GM12878 (cell line): Measurements from ENCODE around the gene LEMD2.

Experiments used
- BMI1 ChIP-seq: fragments of 450-650 bp; IDR thresholded peaks from 2 replicates; pipeline ENCODE4 v1.6.1; 2016; ENCODE audit warnings: mild to moderate bottlenecking, moderate library complexity, borderline replicate concordance
- EZH2 ChIP-seq: IDR thresholded peaks from 2 replicates; pipeline ENCODE4 v1.6.1; 2012; ENCODE audit warnings: low read depth, mild to moderate bottlenecking, control low read depth, inconsistent platforms, low read length, borderline replicate concordance; ENCODE audit not compliant: control insufficient read depth
- FOS ChIP-seq: IDR thresholded peaks from 3 replicates; pipeline ENCODE4 v1.6.1; 2011; ENCODE audit warnings: borderline replicate concordance; ENCODE audit not compliant: insufficient read length; ENCODE audit errors: extremely low read depth
- KDM1A ChIP-seq: fragments of 200-600 bp; sonication (generic); IDR thresholded peaks from 2 replicates; pipeline ENCODE4 v1.6.1; 2016; ENCODE audit warnings: borderline replicate concordance
- POLR2A ChIP-seq: IDR thresholded peaks from 2 replicates; pipeline ENCODE4 v1.6.1; 2011; ENCODE audit warnings: low read depth, mild to moderate bottlenecking, low read length
- POLR2AphosphoS5 ChIP-seq: IDR thresholded peaks from 2 replicates; pipeline ENCODE4 v1.6.1; 2011; ENCODE audit warnings: mild to moderate bottlenecking, low read length, inconsistent platforms
- SMC3 ChIP-seq: IDR thresholded peaks from 2 replicates; pipeline ENCODE4 v1.6.1; 2011; ENCODE audit warnings: low read length, improper control_type of control experiment, borderline replicate concordance
- STAT3 ChIP-seq: IDR thresholded peaks from 2 replicates; pipeline ENCODE4 v1.6.1; 2011; ENCODE audit warnings: low read depth, low read length, improper control_type of control experiment
- TARDBP ChIP-seq: IDR thresholded peaks from 2 replicates; pipeline ENCODE4 v1.6.1; 2016; ENCODE audit warnings: borderline replicate concordance
- YY1 ChIP-seq: IDR thresholded peaks from 2 replicates; pipeline ENCODE4 v1.6.1; 2011; ENCODE audit warnings: low read depth, mild to moderate bottlenecking, low read length
- TF ChIP-seq, protein P1 (sequence below): IDR thresholded peaks from 2 replicates; pipeline ENCODE4 v1.6.1; 2012; ENCODE audit warnings: mild to moderate bottlenecking, low read depth, low read length
- TF ChIP-seq, protein P2 (sequence below), 3 experiments: IDR thresholded peaks in 2 of 3; conservative IDR thresholded peaks in 1 of 3; 2 replicates each; pipeline ENCODE4 v1.5.1; 2011; ENCODE audit warnings: low read depth in 3 of 3, low read length in 3 of 3, mild to moderate bottlenecking in 3 of 3, control low read depth in 2 of 3, moderate library complexity in 2 of 3, inconsistent platforms in 1 of 3, mixed read lengths in 1 of 3; ENCODE audit not compliant: control insufficient read depth in 2 of 3, insufficient read depth in 1 of 3; ENCODE audit errors: extremely low read depth in 1 of 3

DNA sequence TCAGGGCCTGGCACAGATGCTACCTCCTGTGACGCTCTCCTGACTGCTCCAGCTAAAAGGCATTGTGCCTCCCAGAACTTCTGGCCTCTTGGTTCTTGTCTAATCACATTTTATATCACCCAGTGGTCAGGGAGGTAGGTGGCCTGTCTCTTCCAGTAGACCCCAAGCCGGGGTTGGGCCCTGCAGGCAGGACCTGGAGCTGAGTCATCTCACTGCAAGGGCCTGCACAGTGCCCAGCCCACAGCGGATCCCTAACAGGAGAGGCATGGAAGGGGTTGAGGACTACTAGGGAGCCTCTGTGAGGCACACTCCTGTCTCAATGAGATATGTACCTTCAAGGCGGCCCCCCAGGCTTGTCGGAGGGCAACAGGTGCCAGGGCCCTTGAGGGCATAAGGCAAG lies 6.4 kb downstream of the LEMD2 start:
- TF ChIP-seq EZH2 (no peak), POLR2AphosphoS5 (no peak), SMC3 (no peak), POLR2A (no peak), STAT3 (no peak), BMI1 (no peak), KDM1A (no peak), TARDBP (no peak), FOS (no peak), YY1 (no peak)
- TF ChIP-seq, protein P1, sequence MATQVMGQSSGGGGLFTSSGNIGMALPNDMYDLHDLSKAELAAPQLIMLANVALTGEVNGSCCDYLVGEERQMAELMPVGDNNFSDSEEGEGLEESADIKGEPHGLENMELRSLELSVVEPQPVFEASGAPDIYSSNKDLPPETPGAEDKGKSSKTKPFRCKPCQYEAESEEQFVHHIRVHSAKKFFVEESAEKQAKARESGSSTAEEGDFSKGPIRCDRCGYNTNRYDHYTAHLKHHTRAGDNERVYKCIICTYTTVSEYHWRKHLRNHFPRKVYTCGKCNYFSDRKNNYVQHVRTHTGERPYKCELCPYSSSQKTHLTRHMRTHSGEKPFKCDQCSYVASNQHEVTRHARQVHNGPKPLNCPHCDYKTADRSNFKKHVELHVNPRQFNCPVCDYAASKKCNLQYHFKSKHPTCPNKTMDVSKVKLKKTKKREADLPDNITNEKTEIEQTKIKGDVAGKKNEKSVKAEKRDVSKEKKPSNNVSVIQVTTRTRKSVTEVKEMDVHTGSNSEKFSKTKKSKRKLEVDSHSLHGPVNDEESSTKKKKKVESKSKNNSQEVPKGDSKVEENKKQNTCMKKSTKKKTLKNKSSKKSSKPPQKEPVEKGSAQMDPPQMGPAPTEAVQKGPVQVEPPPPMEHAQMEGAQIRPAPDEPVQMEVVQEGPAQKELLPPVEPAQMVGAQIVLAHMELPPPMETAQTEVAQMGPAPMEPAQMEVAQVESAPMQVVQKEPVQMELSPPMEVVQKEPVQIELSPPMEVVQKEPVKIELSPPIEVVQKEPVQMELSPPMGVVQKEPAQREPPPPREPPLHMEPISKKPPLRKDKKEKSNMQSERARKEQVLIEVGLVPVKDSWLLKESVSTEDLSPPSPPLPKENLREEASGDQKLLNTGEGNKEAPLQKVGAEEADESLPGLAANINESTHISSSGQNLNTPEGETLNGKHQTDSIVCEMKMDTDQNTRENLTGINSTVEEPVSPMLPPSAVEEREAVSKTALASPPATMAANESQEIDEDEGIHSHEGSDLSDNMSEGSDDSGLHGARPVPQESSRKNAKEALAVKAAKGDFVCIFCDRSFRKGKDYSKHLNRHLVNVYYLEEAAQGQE = no peak
- TF ChIP-seq, protein P2, sequence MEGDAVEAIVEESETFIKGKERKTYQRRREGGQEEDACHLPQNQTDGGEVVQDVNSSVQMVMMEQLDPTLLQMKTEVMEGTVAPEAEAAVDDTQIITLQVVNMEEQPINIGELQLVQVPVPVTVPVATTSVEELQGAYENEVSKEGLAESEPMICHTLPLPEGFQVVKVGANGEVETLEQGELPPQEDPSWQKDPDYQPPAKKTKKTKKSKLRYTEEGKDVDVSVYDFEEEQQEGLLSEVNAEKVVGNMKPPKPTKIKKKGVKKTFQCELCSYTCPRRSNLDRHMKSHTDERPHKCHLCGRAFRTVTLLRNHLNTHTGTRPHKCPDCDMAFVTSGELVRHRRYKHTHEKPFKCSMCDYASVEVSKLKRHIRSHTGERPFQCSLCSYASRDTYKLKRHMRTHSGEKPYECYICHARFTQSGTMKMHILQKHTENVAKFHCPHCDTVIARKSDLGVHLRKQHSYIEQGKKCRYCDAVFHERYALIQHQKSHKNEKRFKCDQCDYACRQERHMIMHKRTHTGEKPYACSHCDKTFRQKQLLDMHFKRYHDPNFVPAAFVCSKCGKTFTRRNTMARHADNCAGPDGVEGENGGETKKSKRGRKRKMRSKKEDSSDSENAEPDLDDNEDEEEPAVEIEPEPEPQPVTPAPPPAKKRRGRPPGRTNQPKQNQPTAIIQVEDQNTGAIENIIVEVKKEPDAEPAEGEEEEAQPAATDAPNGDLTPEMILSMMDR (IDR thresholded peaks at IDR 0.05 in 2 of 3, conservative IDR thresholded peaks at IDR 0.05 in 1 of 3; ENCODE audit: control insufficient read depth in 2 of 3, extremely low read depth in 1 of 3, insufficient read depth in 1 of 3, low read depth in 3 of 3, low read length in 3 of 3) = no peak
